ENCODE data around the gene NPPC. TPM values are rescaled to one million over a fixed set of nuclear protein-coding genes. Genes with fewer than 3 reads are reported as not detected.
"Not testable (repeated sequence)": the region's sequence is repeated elsewhere in the genome, so short reads cannot be mapped to it uniquely, and the experiment has no call there.

NPPC gene
- total RNA-seq, 2 donors from 2014 or later: 3.2 TPM; not detected in 1

GRCh38 chr2:231951452-231952035 is 25.3 kb upstream of the NPPC start:
- no peak overlapping the region for H3K9ac ChIP-seq (ENCODE audit: low read depth in 2 of 2, low read length in 2 of 2)
- H3K4me1 ChIP-seq: no peaks in the 10 kb centered on the region
- H3K9me3 ChIP-seq: no peaks in the 10 kb centered on the region
- H3K36me3 ChIP-seq: no peaks in the 10 kb centered on the region
- H3K27me3 ChIP-seq: no peaks in the 10 kb centered on the region
- no peak overlapping the region for H3K27ac ChIP-seq
- no peak for TF ChIP-seq CTCF (IDR thresholded peaks at IDR 0.05)
- no peak overlapping the region for H3K4me3 ChIP-seq
- DNase-seq: no peak
- intact Hi-C loops (cut with DNase I): no loop called here

DNA sequence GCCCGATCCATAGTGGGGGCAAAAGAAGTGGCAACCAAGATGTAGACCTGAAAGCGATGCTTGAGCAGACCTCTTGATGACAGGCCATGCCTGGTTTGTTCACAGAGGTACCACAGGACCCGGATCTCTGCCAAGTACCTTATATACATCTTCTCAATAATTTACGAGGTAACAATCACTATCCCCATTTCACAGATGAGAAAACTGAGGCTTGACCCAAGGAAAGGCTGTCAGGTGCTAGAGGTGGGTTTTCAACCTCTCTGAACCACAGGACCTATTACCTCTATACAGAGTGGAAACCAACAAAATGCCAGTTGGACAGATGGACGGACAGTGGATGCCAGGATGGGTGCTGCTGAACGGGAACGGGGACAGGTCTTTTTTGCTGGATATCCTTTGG is 21.5 kb upstream of the NPPC start:
- Histone ChIP-seq H3K27ac (no peak overlapping the region), H3K36me3 (no peaks in the 10 kb centered on the region), H3K4me3 (no peak overlapping the region), H3K9me3 (no peaks in the 10 kb centered on the region), H3K4me1 (no peaks in the 10 kb centered on the region), H3K27me3 (peaks cover 4% of the 10 kb centered on the region), H3K9ac (ENCODE audit: low read depth in 2 of 2, low read length in 2 of 2) (no peak overlapping the region)
- intact Hi-C loops (cut with DNase I): no loop called here
- no peak for TF ChIP-seq CTCF (IDR thresholded peaks at IDR 0.05)
- DNase-seq: no peak

- H3K27ac ChIP-seq; H3K9ac ChIP-seq (ENCODE audit: low read depth in 2 of 2, low read length in 2 of 2); intact Hi-C loops (cut with DNase I); H3K4me1 ChIP-seq; H3K9me3 ChIP-seq; H3K4me3 ChIP-seq; H3K27me3 ChIP-seq; H3K36me3 ChIP-seq; DNase-seq: not testable (repeated sequence)
Measured at GRCh38 chr2:231947112-231947511, 20.9 kb upstream of the NPPC start.

- Histone ChIP-seq H3K27me3 (peaks cover 4% of the 10 kb centered on the region), H3K36me3 (no peaks in the 10 kb centered on the region), H3K9me3 (no peaks in the 10 kb centered on the region), H3K9ac (ENCODE audit: low read depth in 2 of 2, low read length in 2 of 2) (no peak overlapping the region), H3K4me1 (no peaks in the 10 kb centered on the region), H3K27ac (no peak overlapping the region), H3K4me3 (no peak overlapping the region)
- no peak for TF ChIP-seq CTCF (IDR thresholded peaks at IDR 0.05)
- DNase-seq: no peak
- intact Hi-C loops (cut with DNase I): no loop called here
Measured at GRCh38 chr2:231946241-231946814, 20.1 kb upstream of the NPPC start.

DNA sequence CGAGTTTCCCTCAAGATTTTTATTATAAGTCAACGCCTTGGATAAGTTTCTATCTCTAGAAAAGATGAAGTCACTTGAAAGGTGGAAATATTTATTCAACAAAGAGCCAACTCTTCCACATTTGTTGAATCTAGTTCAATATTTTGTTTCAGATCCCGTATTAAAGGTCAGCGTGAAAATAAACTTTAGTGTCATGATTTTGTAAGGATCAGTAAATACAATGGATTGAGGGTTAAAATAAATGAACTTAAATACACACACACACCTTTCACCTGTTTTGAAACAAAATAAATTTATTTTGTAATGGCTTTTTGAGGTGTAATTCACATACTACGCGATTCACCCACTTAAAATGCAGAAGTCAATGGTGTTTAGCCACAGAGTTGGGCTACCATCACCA is 16.0 kb upstream of the NPPC start:
- intact Hi-C loops (cut with DNase I): no loop called here
- Histone ChIP-seq H3K9me3 (no peaks in the 10 kb centered on the region), H3K4me1 (no peaks in the 10 kb centered on the region), H3K9ac (ENCODE audit: low read depth in 2 of 2, low read length in 2 of 2) (no peak overlapping the region), H3K4me3 (no peak overlapping the region), H3K27ac (no peak overlapping the region), H3K27me3 (peaks cover 4% of the 10 kb centered on the region), H3K36me3 (no peaks in the 10 kb centered on the region)
- DNase-seq: no peak
- TF ChIP-seq CTCF (IDR thresholded peaks at IDR 0.05): no peak

GRCh38 chr2:231941673-231942072 is 15.5 kb upstream of the NPPC start:
- no peaks in the 10 kb centered on the region for H3K4me1 ChIP-seq
- H3K27ac ChIP-seq: no peak overlapping the region
- H3K9ac ChIP-seq (ENCODE audit: low read depth in 2 of 2, low read length in 2 of 2): no peak overlapping the region
- intact Hi-C loops (cut with DNase I): no loop called here
- no peaks in the 10 kb centered on the region for H3K36me3 ChIP-seq
- no peak for DNase-seq
- H3K9me3 ChIP-seq: no peaks in the 10 kb centered on the region
- H3K27me3 ChIP-seq: peaks cover 4% of the 10 kb centered on the region
- H3K4me3 ChIP-seq: no peak overlapping the region
- TF ChIP-seq CTCF (IDR thresholded peaks at IDR 0.05): no peak

All from colonic mucosa (tissue), 4 donors.